ENCODE measurements around the gene BACE2.

GRCh38 chr21:41119901-41120300 is 48.1 kb upstream of the BACE2 start:
- TF ChIP-seq SNAI2 (CRISPR knock-in tag; IDR thresholded peaks at IDR 0.05), result no peak
- no peak for TF ChIP-seq POU6F1 (CRISPR knock-in tag; IDR thresholded peaks at IDR 0.05; ENCODE audit: borderline replicate concordance, low read depth)
- no peak for TF ChIP-seq PPARA (CRISPR knock-in tag; IDR thresholded peaks at IDR 0.05; ENCODE audit: borderline replicate concordance)
- no peak for TF ChIP-seq OSR1 (CRISPR knock-in tag; IDR thresholded peaks at IDR 0.05)
- no peak for TF ChIP-seq ZFP3 (CRISPR knock-in tag; IDR thresholded peaks at IDR 0.05)
- no peak for TF ChIP-seq ZFP30 (CRISPR knock-in tag; IDR thresholded peaks at IDR 0.05)
- no peak for TF ChIP-seq TOX (CRISPR knock-in tag; IDR thresholded peaks at IDR 0.05; ENCODE audit: borderline replicate concordance)
- no peak for TF ChIP-seq PATZ1 (CRISPR knock-in tag; IDR thresholded peaks at IDR 0.05; ENCODE audit: borderline replicate concordance)
- TF ChIP-seq GLIS3 (CRISPR knock-in tag; IDR thresholded peaks at IDR 0.05), result no peak
- no peak for TF ChIP-seq ZNF565 (CRISPR knock-in tag; conservative IDR thresholded peaks at IDR 0.05; ENCODE audit: low read depth)
- no peak for TF ChIP-seq ZC3H10 (CRISPR knock-in tag; IDR thresholded peaks at IDR 0.05)
- no peak for TF ChIP-seq RARB (CRISPR knock-in tag; IDR thresholded peaks at IDR 0.05)

Data from SK-N-SH treated with all-trans-retinoic acid at 6 μM for 48 hours (cell line).